ENCODE results near the gene NFATC2. TPM values are rescaled to one million over a fixed set of nuclear protein-coding genes. Genes with fewer than 3 reads are reported as not detected.

Gene NFATC2
- polyA plus RNA-seq, 1 of the 3 experiments (the other 2 are of a cell fraction) = 0.36 TPM

DNA sequence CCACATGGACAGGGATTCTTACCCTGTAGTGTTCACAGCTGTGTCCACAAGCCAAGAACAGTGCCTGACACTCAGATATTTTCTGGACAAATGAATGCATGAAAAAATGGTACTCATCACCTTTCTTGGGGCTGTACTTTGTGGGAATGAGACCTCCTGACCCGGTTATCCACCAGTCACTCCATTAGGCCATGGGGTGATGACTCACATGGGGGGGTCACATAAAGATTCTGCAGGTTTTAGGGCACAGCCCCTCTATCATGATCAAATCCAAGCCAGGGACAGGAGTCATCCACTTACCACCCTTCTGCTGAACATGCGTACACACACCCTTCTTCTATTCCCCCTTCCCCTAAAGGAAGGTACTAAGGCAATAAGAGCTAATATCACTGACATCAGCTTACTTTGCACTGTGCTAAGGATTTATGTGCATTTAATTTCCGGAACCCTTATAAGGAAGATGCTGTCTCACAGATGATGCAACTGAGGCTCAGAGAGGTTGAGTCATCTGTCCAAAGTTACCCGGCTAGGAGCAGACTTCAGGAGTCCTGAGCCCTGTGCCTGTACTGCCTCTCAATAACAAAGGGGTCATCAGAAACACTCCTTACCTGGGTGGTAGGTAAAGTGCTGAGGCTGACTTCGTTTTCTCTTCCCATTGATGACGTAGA, 107.8 kb downstream of the NFATC2 start:
- H3F3A ChIP-seq (replicated peaks; ENCODE audit: insufficient read depth) = no peaks in the 10 kb centered on the region
- no peak overlapping the region for H3K9ac ChIP-seq
- H3K9me2 ChIP-seq = no peaks in the 10 kb centered on the region
- H4K20me1 ChIP-seq (ENCODE audit: insufficient read depth) = no peaks in the 10 kb centered on the region
- H3K9me3 ChIP-seq = no peaks in the 10 kb centered on the region
- WGBS (ENCODE audit: low lambda C conversion rate) = 73% methylated on average over 6 of the region's 6 CpGs
- H3K4me3 ChIP-seq (ENCODE audit: low read depth in 2 of 2, low read length in 1 of 2) = no peak overlapping the region
- no peaks in the 10 kb centered on the region for H3K79me2 ChIP-seq (ENCODE audit: insufficient read depth)
- no peak overlapping the region for H2AFZ ChIP-seq (ENCODE audit: low read depth)
- H3K4me1 ChIP-seq (ENCODE audit: control insufficient read depth in 1 of 2, insufficient read depth in 2 of 2, low read depth in 1 of 2, low read length in 1 of 2) = no peaks in the 10 kb centered on the region
- no peak overlapping the region for H3K4me2 ChIP-seq
- H3K27ac ChIP-seq (ENCODE audit: low read depth in 2 of 2, low read length in 1 of 2) = no peak overlapping the region
- TF ChIP-seq EP300 (IDR thresholded peaks at IDR 0.05; ENCODE audit: borderline replicate concordance in 1 of 2, low read depth in 1 of 2, low read length in 1 of 2) = no peak
- no peak for TF ChIP-seq RAD21 (IDR thresholded peaks at IDR 0.05; ENCODE audit: low read length)
- ChIA-PET CTCF (interaction anchor here (0.7 to 0.8 kb wide), 2 partner anchors 22 to 452 kb away, joined by 3 read pairs; no protein-coding TSS in a partner anchor), POLR2A (no interaction called here)
- DNase-seq = no peak
- H3K27me3 ChIP-seq (ENCODE audit: insufficient read depth) = no peaks in the 10 kb centered on the region
- H3K36me3 ChIP-seq (replicated peaks in 1 of 2; ENCODE audit: control insufficient read depth in 1 of 2, insufficient read depth in 2 of 2, low read length in 1 of 2) = no peaks in the 10 kb centered on the region

DNA sequence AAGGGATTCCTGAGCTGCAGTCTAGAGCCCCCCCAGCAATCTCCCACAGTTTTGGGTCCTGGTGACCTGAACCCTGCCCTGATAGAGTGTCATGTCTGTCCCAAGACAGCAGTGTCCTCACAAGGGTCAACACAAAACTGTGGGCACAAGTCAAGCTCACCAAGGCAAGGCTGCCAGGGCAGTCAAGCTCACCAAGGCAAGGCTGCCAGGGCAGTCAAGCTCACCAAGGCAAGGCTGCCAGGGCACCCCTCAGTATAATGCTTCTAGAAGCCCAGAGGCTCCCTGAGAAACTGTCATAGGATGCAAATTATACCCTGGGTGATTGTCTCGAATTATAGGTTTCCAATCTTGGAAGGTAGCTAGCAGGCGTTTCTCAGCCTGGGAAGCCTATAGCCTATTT, 108.5 kb downstream of the NFATC2 start:
- H3K9ac ChIP-seq = no peak overlapping the region
- ChIA-PET CTCF (interaction anchor here (0.8 kb wide), 1 partner anchor 22 kb away, joined by 3 read pairs; no protein-coding TSS in a partner anchor), POLR2A (no interaction called here)

DNA sequence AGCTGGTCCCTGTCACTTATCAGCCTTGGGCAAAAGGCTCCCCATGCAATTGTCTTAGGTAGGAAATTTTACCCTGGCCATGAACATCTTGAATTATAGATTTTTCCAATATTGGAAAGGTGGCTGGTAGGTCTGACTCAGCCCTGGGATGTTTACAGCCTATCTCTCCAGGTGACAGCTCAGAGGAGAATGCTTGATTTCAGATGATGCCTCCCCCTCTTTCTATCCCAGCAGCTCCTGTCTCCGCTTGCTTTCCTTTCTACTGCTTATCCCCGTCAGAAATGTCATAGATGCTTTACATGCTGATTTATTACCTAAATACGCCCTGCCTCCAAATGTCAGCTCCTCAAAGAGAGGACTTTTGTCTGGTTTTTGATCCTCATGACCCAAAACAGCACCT, 109.6 kb downstream of the NFATC2 start:
- POLR2A ChIA-PET = no interaction called here
- H3F3A ChIP-seq (replicated peaks; ENCODE audit: insufficient read depth) = no peaks in the 10 kb centered on the region

More for the DNA sequence above, 108.5 kb downstream of the NFATC2 start:
- H3F3A ChIP-seq (replicated peaks; ENCODE audit: insufficient read depth) = no peaks in the 10 kb centered on the region
- no peak overlapping the region for H3K4me2 ChIP-seq
- no peaks in the 10 kb centered on the region for H3K9me3 ChIP-seq
- no peaks in the 10 kb centered on the region for H3K27me3 ChIP-seq (ENCODE audit: insufficient read depth)
- H3K27ac ChIP-seq (ENCODE audit: low read depth in 2 of 2, low read length in 1 of 2) = no peak overlapping the region
- no peak for TF ChIP-seq CHD2 (IDR thresholded peaks at IDR 0.05; ENCODE audit: low read length, partially characterized antibody)
- no peak for TF ChIP-seq GABPA (IDR thresholded peaks at IDR 0.05; ENCODE audit: low read depth)
- no peak for TF ChIP-seq MXI1 (IDR thresholded peaks at IDR 0.05; ENCODE audit: low read depth, low read length)
- TF ChIP-seq, protein P1, sequence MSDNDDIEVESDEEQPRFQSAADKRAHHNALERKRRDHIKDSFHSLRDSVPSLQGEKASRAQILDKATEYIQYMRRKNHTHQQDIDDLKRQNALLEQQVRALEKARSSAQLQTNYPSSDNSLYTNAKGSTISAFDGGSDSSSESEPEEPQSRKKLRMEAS (IDR thresholded peaks at IDR 0.05; ENCODE audit: low read depth) = no peak
- no peak overlapping the region for H3K4me3 ChIP-seq (ENCODE audit: low read depth in 2 of 2, low read length in 1 of 2)
- 80% methylated on average over 2 of the region's 2 CpGs for WGBS (ENCODE audit: low lambda C conversion rate)
- H2AFZ ChIP-seq (ENCODE audit: low read depth) = no peak overlapping the region
- H3K9me2 ChIP-seq = no peaks in the 10 kb centered on the region
- no peak for DNase-seq
- H4K20me1 ChIP-seq (ENCODE audit: insufficient read depth) = no peaks in the 10 kb centered on the region
- no peaks in the 10 kb centered on the region for H3K79me2 ChIP-seq (ENCODE audit: insufficient read depth)
- H3K36me3 ChIP-seq (replicated peaks in 1 of 2; ENCODE audit: control insufficient read depth in 1 of 2, insufficient read depth in 2 of 2, low read length in 1 of 2) = no peaks in the 10 kb centered on the region
- no peaks in the 10 kb centered on the region for H3K4me1 ChIP-seq (ENCODE audit: control insufficient read depth in 1 of 2, insufficient read depth in 2 of 2, low read depth in 1 of 2, low read length in 1 of 2)

More for the DNA sequence above, 109.6 kb downstream of the NFATC2 start:
- Histone ChIP-seq H3K4me3 (ENCODE audit: low read depth in 2 of 2, low read length in 1 of 2) (no peak overlapping the region), H3K9me2 (no peaks in the 10 kb centered on the region), H3K27me3 (ENCODE audit: insufficient read depth) (no peaks in the 10 kb centered on the region), H3K4me2 (no peak overlapping the region), H4K20me1 (ENCODE audit: insufficient read depth) (no peaks in the 10 kb centered on the region), H3K4me1 (ENCODE audit: control insufficient read depth in 1 of 2, insufficient read depth in 2 of 2, low read depth in 1 of 2, low read length in 1 of 2) (peaks cover 0 to 10% of the 10 kb centered on the region in 2 experiments; a peak in 1 of 4 replicates), H2AFZ (ENCODE audit: low read depth) (no peak overlapping the region), H3K9ac (no peak overlapping the region), H3K9me3 (no peaks in the 10 kb centered on the region), H3K79me2 (ENCODE audit: insufficient read depth) (no peaks in the 10 kb centered on the region), H3K27ac (ENCODE audit: low read depth in 2 of 2, low read length in 1 of 2) (no peak overlapping the region), H3K36me3 (replicated peaks in 1 of 2; ENCODE audit: control insufficient read depth in 1 of 2, insufficient read depth in 2 of 2, low read length in 1 of 2) (no peaks in the 10 kb centered on the region)
- WGBS (ENCODE audit: low lambda C conversion rate) = 88% methylated on average over 3 of the region's 3 CpGs
- no peak for TF ChIP-seq FOXM1 (IDR thresholded peaks at IDR 0.05; ENCODE audit: low read depth)
- no peak for TF ChIP-seq JUND (IDR thresholded peaks at IDR 0.05)
- TF ChIP-seq, protein P2, sequence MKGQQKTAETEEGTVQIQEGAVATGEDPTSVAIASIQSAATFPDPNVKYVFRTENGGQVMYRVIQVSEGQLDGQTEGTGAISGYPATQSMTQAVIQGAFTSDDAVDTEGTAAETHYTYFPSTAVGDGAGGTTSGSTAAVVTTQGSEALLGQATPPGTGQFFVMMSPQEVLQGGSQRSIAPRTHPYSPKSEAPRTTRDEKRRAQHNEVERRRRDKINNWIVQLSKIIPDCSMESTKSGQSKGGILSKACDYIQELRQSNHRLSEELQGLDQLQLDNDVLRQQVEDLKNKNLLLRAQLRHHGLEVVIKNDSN (IDR thresholded peaks at IDR 0.05; ENCODE audit: borderline replicate concordance, low read depth) = no peak
- no peak for DNase-seq
- CTCF ChIA-PET = interaction anchor here (1.5 kb wide), 1 partner anchor 12 kb away, joined by 3 read pairs; no protein-coding TSS in a partner anchor
